Activated CD4-positive, alpha-beta T cell treated with anti-CD3 and anti-CD28 coated beads, Interleukin-2, amount 50 U/mL, for 24 hours (primary cell): Measurements from ENCODE around the gene FARP2.

Source experiments
- DNase-seq, 2 donors: peaks; one replicate each; pipeline ENCODE4 v3.0.0-alpha.2; 2020; ENCODE audit warnings: low read depth in 1 of 2, low spot score in 1 of 2

FARP2 gene

DNA sequence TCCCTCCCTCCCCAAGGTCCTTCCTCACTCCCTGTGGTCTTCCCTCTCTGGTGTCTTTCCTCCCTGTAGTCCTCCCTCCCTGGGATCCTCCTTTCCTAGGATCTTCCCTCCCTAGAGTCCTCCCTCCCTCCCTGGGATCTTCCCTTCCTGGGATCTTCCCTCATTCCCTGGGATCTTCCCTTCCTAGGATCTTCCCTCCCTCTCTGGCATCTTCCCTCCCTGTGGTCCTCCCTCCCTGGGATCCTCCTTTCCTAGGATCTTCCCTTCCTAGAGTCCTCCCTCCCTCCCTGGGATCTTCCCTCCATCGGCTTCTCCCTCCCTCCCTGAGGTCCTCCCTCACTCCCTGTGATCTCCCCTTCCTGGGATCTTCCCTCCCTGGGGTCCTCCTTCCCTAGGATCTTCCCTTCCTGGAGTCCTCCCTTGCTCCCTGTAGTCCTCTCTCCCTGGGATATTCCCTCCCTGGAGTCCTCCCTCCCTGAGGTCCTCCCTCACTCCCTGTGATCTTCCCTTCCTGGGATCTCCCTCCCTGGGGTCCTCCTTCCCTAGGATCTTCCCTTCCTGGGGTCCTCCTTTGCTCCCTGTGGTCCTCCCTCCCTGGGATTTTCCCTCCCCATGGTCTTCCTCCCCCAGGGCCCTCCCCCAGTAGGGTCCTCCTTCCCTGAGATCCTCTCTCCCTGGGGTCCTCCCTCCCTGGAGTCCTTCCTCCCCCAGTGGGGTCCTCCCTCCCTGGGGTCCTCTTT lies 129.3 kb downstream of the FARP2 start:
- DNase-seq = no peak

- no peak for DNase-seq
Measured at GRCh38 chr2:241489088-241489487, 133.0 kb downstream of the FARP2 start.

DNA sequence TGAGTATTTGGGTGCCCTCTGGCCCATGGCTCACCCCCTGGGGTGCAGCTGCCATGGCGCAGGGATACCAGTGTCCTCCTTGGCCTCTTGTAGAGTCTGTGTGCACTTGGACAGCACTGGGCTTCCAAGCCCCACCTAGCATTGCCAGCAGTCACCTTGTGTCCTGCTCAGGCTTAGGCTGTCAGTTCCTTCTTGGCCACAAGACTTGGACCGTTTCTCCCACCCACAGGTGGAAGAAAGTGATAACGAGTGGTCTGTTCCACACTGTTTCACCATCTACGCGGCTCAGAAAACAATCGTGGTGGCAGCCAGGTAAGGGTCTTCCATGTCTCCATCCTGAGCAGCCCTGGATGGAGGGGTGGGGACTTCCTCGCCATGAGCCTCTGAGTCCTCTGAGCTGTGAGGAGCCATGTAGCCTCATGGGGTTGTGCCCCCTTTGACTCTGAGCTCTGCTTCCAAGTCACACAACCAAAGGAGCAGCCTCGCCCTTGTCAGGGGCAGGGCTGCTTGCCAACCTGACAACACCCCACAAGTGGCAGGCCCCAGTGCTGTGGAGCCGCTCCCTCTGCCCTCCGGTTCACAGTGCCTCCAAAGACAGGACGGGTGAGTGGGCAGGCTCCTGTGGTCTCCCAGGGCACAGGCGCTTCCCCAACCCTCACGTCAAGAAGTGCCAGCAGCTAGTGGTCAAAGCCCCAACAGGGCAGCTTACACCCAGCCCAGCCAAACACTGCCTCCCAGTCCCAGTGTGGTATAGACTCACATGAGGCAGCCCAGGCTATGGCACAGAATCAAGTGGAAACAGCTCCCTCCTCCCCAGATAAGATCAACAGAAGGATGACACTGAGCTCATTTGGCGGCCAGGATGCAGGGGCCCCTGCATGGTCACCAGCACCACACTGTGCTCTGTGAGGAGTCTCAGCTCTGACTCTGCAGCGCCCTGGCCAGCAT lies 133.9 kb downstream of the FARP2 start:
- DNase-seq = no peak

DNA sequence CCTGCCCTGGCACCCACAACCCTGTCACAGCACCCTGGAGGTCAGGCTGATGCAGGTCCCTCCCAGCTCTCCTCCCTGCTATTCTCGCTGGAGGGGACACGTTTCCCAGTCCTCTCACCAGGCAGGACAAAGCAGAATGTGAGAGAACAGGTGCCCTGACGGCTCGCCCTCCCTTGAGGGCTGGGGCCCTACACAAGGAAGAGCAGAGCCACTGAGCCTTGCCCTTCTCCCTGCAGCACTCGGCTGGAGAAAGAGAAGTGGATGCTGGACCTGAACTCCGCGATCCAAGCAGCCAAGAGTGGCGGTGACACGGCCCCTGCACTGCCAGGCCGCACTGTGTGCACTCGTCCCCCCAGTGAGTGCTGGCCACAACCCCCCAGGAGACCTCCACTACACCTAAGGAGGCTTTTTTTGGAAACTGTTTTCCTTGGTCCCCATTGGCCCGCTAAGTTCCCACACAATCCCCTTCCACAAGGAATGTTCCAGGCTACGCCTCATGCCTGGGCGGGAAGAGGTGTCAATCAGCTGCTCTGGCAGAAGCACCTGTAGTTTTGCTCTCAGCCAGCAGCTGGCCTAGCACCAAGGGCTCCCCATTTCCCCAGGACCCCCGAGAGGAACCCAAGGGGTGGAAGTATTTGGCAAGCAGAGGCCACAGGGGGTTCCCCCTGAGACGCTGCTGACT lies 134.9 kb downstream of the FARP2 start:
- no peak for DNase-seq

DNA sequence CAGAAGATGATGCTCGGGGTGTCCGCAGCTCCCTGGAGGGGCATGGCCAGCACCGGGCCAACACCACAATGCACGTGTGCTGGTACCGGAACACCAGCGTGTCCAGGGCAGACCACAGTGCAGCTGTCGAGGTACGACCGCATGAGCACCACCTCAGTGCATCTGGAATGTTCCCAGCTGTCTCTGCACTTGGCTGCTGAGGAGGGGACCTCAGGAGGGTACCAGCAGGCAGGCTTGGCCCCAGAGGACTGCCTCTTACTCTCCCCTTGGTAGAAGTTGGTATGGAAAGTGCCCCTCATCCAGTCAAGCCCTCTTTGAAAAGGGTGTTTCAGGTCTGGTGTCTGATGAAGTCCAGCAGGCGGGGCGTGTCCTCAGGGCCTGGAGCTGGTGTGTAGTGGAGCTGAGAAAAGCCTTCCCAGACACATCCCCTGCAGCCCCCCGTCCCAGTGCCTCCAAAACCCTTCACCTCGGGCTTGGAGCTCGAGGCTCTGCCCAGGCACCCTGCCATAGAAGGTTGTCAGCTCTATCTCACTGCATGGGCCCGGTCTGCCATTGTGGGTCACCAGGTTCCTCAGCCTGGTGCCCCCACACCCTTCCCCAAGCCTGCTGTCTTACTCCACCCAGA lies 135.6 kb downstream of the FARP2 start:
- DNase-seq = no peak

- DNase-seq = no peak
Measured at GRCh38 chr2:241492174-241492565, 136.1 kb downstream of the FARP2 start.

- no peak for DNase-seq
Measured at GRCh38 chr2:241493092-241493491, 137.0 kb downstream of the FARP2 start.

DNA sequence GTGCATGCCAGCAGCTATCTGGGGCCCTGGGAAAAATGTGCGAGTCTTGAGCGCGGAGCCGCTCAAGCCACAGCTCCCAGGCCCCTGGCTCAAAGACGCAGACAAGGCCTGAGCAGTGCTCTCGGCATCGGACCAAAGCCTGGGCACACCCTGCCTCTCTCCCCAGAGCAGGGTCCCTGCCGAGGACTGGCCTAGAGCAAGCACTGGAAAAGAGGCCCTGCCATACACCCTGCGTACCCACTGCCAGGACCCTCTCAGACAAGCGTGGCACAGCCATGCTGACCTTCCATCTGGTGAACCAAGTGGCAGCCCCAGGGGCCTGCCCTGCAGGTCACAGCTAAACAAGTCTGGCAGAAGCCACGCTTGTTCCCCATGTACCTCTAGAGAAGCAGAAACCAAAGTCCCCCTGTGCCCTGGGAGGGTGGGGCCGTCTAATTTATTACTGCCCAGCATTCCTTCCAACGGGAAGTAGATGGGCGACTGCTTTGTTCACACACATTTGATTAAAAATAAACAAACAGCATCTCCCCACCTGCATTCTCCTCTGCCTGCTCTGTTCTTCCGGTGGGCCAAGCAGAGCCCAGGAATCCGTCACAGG lies 138.3 kb downstream of the FARP2 start:
- DNase-seq = no peak

DNA sequence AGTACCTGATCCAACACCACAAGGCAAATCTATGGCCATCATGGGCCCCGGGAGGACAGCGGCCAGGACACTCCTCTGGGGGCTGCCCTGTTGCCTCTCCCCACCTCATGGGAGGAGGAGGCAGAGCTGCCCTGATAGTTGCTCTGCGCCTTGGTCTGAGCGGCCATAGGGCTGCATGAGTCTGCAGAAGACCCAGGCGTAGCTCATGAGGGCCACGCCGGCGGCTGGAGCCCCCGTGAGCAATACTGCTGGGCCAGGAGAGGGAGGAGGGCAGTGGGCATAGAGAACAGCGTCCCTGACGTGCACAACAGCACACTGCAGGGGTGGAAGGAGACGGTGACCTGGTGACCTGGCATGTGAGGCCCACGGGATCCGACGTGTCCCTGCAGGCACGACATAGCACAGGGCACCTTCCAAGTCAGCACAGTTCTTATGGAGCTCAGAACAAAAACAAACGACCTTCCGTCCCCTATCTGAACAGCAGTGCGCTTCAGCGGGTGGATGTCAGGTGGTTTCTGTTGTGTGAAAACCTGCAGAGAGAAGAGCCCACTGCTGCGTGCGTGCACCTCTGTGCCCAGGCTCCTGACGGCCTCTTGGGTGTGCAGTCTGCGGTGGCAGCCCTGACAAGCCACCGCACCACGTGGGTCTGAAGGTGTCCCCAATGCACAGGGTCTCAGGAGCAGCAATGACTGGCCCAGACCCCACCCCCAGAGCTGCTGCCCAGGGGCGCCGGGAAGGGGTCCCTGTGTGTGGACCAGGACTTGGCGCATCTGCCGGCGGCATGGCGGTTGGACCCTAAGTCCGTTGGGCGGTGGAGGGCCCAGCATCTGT lies 139.3 kb downstream of the FARP2 start:
- DNase-seq = no peak

DNA sequence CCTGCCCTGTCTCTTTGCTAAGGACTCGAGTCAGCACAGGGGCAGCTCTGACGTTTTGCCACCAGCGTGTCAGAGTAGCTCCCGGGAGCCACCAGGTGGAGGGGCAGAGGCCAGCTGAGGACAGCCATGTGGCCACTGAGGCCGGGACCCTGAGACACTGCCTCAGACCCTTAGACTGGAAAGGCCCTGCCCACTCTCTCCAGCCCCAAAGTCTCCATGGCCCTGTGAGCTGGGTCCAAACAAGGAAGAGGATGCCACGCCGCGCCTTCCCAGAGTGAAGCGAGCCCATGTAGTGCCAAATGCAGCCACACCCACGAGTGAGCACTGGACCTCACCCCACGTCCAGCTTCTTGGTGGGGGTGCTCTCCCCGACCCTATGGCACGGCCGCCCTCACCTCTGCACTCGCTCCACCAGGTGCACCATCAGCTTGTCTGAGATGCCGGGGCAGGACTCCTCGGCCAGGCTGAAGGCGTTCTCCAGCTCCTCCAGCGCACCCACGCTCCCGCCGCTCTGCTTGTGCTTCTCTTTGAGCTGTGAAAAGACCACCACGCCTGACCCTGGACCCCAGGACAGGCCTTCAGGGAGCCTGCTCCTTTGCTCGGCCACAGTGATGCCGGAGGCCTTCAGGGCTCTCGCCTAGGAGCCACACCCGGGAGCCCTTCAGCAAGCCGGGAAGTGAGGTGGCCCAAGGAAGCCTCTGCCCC lies 140.1 kb downstream of the FARP2 start:
- no peak for DNase-seq

GRCh38 chr2:241496904-241497877 lies 141.1 kb downstream of the FARP2 start:
- no peak for DNase-seq

- no peak for DNase-seq
Measured at GRCh38 chr2:241498115-241499070, 142.3 kb downstream of the FARP2 start.

- no peak for DNase-seq
Measured at GRCh38 chr2:241499146-241499965, 143.3 kb downstream of the FARP2 start.

DNA sequence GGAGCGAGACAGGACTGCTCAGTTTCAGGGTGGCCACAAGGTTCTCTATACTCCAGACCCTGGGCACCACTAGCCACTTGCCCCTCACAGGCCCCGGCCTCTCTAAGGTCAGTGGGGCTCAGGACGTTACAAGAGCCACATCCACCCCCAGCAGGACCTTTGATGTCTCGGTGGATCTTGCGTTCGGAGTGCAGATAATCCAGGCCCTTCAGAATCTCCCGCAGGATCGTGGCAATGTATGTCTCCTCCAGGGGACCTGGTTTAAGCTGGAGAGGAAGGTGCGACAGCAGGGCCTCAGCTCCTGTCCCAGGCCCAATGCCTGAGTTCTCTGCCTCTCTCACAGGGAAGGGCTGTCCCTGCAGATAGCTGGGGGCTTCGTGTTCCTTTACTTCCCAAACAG lies 143.9 kb downstream of the FARP2 start:
- DNase-seq = no peak

DNA sequence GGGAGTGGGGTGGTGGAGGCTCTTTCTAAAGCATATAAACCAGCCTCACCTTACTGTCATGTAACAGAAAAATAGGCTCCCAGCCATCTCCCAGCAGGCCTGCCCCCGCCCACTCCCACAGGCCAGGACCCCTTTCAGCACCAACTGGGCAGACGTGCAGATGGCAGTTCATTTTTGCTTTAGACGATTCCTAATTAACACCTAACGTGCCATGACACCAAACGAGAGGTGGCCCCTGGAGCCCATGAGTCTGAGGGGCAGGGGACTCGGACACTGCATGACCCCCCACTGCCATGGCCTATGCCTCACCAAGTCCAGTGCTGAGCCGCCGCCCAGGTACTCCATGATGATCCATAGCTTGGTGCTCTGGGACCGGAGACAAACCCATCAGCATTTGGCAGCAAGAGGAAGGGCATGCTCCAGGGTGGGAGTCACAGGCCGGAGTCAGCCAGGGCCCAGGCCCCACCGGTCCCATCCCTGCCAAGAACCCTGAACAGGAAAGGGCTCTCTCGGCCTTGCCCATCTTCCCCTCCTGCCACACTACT lies 144.4 kb downstream of the FARP2 start:
- no peak for DNase-seq

- no peak for DNase-seq
Measured at GRCh38 chr2:241501099-241501541, 145.0 kb downstream of the FARP2 start.
